GM19099 (cell line): ENCODE data around the gene FBXL16.

Source experiments
- POLR2A ChIP-seq: IDR thresholded peaks from 3 replicates; pipeline ENCODE4 v1.6.1; 2011; ENCODE audit warnings: low read depth; ENCODE audit not compliant: insufficient read length; ENCODE audit errors: extremely low read depth

The FBXL16 gene

GRCh38 chr16:705431-706188 lies at the start of gene FBXL16:
TSS of gene FBXL16 (minus strand) at chr16:705801. CDS start at chr16:697405, 8,396 bp downstream.
- TF ChIP-seq POLR2A: no peak

DNA sequence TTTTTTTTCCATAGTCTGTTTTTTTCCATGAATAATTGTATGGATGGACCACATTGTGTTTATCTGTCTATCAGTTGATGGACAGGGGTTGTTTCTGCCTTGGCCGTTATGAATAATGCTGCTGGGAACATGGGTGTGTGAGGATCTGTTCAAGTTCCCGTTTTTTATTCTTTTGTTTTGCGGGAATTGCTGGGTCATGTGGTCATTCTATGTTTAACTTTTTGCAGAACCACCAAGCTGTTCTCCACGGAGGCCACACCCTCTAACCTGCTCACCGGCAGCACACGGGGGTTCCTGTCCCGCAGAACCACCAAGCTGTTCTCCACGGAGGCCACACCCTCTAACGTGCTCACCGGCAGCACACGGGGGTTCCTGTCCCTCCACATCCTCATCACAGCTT lies 49.1 kb upstream of the FBXL16 start:
- TF ChIP-seq POLR2A: no peak

- TF ChIP-seq POLR2A: no peak
Observed at GRCh38 chr16:752007-752312, 46.4 kb upstream of the FBXL16 start.

- TF ChIP-seq POLR2A: no peak
Observed at GRCh38 chr16:751152-752006, 45.8 kb upstream of the FBXL16 start.

- no peak for TF ChIP-seq POLR2A
Observed at GRCh38 chr16:750485-750884, 44.9 kb upstream of the FBXL16 start.

DNA sequence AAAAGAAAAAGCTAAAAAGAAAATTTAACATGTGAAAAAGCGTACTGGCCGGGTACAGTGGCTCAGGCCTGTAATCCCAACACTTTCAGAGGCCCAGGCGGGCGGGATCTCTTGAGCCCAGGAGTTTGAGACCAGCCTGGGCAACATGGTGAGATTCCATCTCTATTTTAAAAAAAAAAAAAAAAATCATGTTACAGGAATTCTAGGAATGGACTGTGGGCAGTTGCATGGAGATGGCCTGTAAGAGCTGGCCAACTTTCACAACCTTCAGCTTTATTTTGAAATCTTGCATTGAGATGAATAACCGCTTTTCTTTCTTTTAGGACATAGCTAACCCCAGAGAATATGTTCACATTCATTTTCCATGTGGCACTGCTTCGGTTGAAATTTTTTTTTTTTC lies 43.4 kb upstream of the FBXL16 start:
- no peak for TF ChIP-seq POLR2A

GRCh38 chr16:747978-748746 lies 42.6 kb upstream of the FBXL16 start:
- no peak for TF ChIP-seq POLR2A

DNA sequence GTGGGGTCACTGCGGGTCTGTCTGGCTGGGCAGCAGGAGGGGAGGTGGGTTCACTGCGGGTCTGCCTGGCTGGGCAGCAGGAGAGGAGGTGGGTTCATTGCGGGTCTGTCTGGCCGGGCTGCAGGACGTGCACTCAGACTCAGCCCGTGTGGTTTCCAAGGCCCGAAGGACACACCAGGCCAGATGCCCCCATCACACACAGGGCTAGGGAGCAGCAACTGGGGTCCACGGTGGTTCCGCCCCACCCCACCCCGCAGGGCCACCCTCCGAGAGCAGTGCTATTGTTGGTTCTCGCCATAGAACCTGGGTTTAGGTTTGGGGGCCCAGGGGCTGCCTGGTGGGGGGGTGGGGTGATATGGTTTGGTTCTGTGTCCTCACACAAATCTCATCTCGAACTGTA lies 41.0 kb upstream of the FBXL16 start:
- no peak for TF ChIP-seq POLR2A

DNA sequence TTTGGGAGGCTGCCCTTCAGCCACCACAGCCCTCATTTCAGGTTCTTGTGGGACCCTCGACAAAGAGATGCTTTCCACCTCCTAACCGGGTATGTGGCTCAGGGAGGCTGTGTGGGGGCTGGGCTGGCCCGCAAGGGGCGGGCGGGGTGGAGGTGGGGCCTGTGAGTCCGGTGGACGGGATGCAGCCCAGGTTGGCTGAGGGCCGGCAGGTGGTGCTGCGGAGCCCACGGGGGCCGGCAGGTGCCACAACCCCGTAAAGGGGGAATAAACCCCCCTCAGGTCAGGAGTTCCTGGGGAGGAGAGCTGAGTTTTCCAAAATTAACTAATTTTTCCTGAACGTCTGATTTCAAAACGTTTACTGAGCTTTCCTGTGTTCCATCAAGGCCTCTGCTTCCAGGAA lies 40.1 kb upstream of the FBXL16 start:
- no peak for TF ChIP-seq POLR2A

GRCh38 chr16:743794-744500 lies 38.3 kb upstream of the FBXL16 start:
- TF ChIP-seq POLR2A: no peak

- no peak for TF ChIP-seq POLR2A
Observed at GRCh38 chr16:741986-742629, 36.5 kb upstream of the FBXL16 start.

DNA sequence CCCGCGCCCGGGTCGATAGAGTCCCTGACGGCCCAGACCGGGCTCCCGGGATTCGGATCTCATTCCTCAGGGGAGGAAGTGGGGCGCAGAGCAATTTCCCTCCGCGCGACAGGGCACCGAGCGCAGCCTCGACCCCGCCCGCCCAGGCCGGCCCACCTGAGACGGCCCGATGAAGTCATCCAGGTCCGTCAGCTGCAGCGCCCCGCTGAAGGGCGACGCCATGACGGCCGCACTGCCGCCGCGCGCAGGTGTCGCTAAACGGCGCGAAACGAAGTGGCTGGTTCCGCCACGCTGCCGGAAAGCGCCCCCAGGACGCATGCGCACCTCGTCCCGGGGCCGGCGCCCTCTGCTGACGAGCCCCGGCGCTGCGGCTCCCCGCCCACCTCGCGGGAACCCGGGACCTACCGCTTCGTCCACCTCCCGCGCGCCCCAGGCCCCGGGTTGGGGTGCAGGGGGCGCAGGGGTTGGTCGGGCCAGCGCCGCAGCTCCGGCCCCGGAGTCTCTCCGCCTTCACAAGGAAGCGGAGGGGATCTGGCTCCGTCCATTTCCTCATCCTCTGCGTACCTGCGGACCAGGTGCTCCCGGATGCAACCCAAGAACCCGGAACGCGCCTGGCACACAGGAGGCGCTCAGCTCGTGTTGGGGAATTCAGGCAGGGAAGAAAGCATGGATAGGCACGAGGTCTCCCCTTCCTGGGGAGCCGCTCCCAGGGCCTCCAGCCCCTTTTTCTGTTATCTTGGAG lies 35.3 kb upstream of the FBXL16 start, which contains the start of gene CIAO3:
Gene CIAO3, minus strand, starts transcription at position 234 of the 742 bp plus-strand sequence. Its CDS starts 12 bp downstream, at position 222.
- peak; percentile 78 for TF ChIP-seq POLR2A

DNA sequence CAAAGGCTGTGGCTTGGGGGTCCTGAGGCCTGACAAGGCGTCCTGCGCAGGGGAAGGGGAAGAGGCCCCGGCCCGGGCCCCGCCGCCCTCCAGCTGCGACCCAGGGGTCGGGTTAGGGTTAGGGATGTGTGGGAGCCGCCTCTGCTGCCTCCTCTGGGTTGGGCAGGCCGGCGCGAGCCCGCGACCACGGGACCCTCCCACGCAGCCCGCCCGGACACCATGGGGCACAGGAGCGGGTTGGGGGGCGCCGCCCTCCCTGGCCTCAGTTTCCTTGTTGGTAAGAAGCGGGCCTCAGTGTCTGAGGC lies 34.8 kb upstream of the FBXL16 start:
- TF ChIP-seq POLR2A: no peak
